ENCODE data around the gene DCXR.

DNA sequence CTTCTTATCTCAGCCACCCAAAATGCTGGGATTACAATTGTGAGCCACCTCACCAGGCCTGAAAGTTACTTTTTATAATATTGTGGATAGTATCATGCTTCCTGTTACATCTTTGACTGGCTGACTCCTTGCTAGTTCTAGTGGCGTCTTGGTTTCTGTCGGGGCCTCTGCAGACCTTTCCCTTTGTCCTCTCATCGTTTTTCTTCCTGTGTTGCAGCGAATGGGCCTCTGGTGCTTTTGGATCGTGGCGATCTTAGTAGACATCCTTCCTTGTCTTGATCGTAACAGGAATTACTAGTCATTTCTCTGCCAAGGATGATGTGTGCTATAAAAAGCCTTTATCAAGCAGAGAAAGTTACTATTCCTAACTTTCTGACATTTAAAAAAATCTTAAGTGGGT is 39.3 kb downstream of the DCXR start:
- TF ChIP-seq, protein P1, sequence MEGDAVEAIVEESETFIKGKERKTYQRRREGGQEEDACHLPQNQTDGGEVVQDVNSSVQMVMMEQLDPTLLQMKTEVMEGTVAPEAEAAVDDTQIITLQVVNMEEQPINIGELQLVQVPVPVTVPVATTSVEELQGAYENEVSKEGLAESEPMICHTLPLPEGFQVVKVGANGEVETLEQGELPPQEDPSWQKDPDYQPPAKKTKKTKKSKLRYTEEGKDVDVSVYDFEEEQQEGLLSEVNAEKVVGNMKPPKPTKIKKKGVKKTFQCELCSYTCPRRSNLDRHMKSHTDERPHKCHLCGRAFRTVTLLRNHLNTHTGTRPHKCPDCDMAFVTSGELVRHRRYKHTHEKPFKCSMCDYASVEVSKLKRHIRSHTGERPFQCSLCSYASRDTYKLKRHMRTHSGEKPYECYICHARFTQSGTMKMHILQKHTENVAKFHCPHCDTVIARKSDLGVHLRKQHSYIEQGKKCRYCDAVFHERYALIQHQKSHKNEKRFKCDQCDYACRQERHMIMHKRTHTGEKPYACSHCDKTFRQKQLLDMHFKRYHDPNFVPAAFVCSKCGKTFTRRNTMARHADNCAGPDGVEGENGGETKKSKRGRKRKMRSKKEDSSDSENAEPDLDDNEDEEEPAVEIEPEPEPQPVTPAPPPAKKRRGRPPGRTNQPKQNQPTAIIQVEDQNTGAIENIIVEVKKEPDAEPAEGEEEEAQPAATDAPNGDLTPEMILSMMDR (IDR thresholded peaks at IDR 0.05; ENCODE audit: borderline replicate concordance, extremely low read depth, low read length, poor library complexity, severe bottlenecking) = no peak
- no peak for TF ChIP-seq EZH2 (IDR thresholded peaks at IDR 0.05; ENCODE audit: borderline replicate concordance, low read depth, low read length, severe bottlenecking)
